Epithelial cell of alveolus of lung (primary cell): ENCODE results near the gene GTF2B. TPM values are rescaled to one million over a fixed set of nuclear protein-coding genes. Genes with fewer than 3 reads are reported as not detected.

Experiments
- total RNA-seq: library from RNA; depleted of rRNA; stranded (reverse); fragments of >200 nt; gene quantifications from 2 replicates; pipeline ENCODE4 v1.2.1, GENCODE V29; 2015

GTF2B gene
- 28.2 and 40.8 TPM in 2 replicates for total RNA-seq

DNA sequence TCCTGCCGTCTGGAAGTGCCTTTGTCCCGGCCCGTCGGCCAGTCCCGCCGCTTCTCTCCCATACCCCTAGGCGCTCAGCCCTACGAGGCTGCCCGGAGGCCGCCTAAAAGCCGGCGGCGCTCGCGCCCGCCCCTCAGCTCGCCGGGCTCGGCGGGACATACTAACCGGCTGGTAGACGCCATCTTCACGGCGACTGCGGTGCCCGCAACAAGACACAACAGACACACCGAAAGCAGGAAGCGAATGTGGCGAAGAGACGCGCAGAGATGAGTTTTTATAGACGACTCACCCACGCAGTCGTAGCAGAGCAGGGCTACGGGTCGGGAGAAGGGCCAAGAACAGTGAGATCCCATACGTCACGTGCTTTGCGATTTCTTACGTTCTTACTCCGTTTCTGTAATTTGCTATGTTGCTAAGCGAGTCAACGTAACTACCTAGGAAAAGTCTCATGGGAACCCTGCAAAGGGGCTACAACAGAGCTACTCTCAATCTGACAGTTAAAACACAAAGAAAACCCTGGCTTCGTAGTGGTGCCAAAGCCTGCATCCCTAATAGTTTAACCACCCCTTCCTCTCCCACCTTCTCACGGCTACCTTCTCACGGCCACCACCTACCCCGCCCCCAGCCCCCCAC, at the start of gene GTF2B:
TSS of gene GTF2B (minus strand) at position 250 of the 633 bp plus-strand sequence. CDS start at position 182, 68 bp downstream.

Other genes with a start within 250 kb of the GTF2B start
- 24.6 and 28.6 TPM in 2 replicates for gene PKN2, start 207.3 kb downstream of the GTF2B start, total RNA-seq
- 29.5 and 37.6 TPM in 2 replicates for gene KYAT3, start 101.1 kb upstream of the GTF2B start, total RNA-seq
- 10.2 and 16.2 TPM in 2 replicates for gene RBMXL1, start 101.1 kb upstream of the GTF2B start, total RNA-seq
- 23.7 and 25.6 TPM in 2 replicates for gene GBP3, start 131.3 kb upstream of the GTF2B start, total RNA-seq
- 22.9 and 38.1 TPM in 2 replicates for gene GBP1, start 173.6 kb upstream of the GTF2B start, total RNA-seq
- gene GBP2, start 234.5 kb upstream of the GTF2B start, total RNA-seq: 5.8 and 11.2 TPM in 2 replicates